ENCODE data around the gene KLF15. TPM values are rescaled to one million over a fixed set of nuclear protein-coding genes. Genes with fewer than 3 reads are reported as not detected.

Gene KLF15
- total and polyA plus RNA-seq, 2 donors (not counting 1 experiment from before 2014, with no cell fraction given) = 0.10 to 2.2 TPM

- Mint-ChIP-seq H3K4me1 (no peaks in the 10 kb centered on the region), H3K4me3 (no peak overlapping the region), H3K27me3 (peaks cover 31% of the 10 kb centered on the region), H3K27ac (no peak overlapping the region), H3K9me3 (ENCODE audit: insufficient read depth) (peaks cover 14% of the 10 kb centered on the region)
- ATAC-seq (ENCODE audit: low read depth) (no peak), DNase-seq (no peak)
- Histone ChIP-seq H4K20me1 (ENCODE audit: control insufficient read depth, insufficient read depth, low read length, poor library complexity, severe bottlenecking) (no peaks in the 10 kb centered on the region), H3K79me2 (ENCODE audit: control insufficient read depth, insufficient read depth, low read length) (no peaks in the 10 kb centered on the region), H3K4me2 (replicated peaks; ENCODE audit: low read depth, low read length, poor library complexity, severe bottlenecking) (no peak overlapping the region), H3K27me3 (replicated peaks in 1 of 4; ENCODE audit: control extremely low read depth in 1 of 4, control insufficient read depth in 3 of 4, insufficient read depth in 4 of 4, low read length in 3 of 4) (peaks cover 0 to 8% (median under 1%) of the 10 kb centered on the region in 4 experiments), H3K4me3 (ENCODE audit: control extremely low read depth in 1 of 5, extremely low read depth in 1 of 5, insufficient read depth in 1 of 5, low read depth in 2 of 5, low read length in 4 of 5) (no peak overlapping the region), H3K9ac (ENCODE audit: low read length) (no peak overlapping the region), H3K27ac (ENCODE audit: low read length in 2 of 2) (no peak overlapping the region), H2AFZ (ENCODE audit: insufficient read depth, low read depth, low read length, poor library complexity, severe bottlenecking) (no peak overlapping the region), H3K4me1 (ENCODE audit: control insufficient read depth in 2 of 2, insufficient read depth in 2 of 2, low read length in 2 of 2) (no peaks in the 10 kb centered on the region), H3K9me3 (ENCODE audit: control extremely low read depth in 1 of 3, control insufficient read depth in 2 of 3, insufficient read depth in 1 of 3, low read length in 2 of 3) (peaks cover 0 to 16% (median 9%) of the 10 kb centered on the region in 3 donors), H3K36me3 (replicated peaks in 1 of 2; ENCODE audit: control extremely low read depth in 1 of 2, control insufficient read depth in 1 of 2, extremely low read depth in 1 of 2, insufficient read depth in 2 of 2, low read length in 1 of 2) (no peaks in the 10 kb centered on the region)
- ChIA-PET CTCF (no interaction called here), POLR2A (no interaction called here)
- WGBS (ENCODE audit: insufficient coverage) = 64% methylated on average over 4 of the region's 7 CpGs
- TF ChIP-seq CTCF (IDR thresholded peaks at IDR 0.05) (no peak), EZH2 (IDR thresholded peaks at IDR 0.05; ENCODE audit: borderline replicate concordance, insufficient read depth, low read depth, low read length, poor library complexity, severe bottlenecking) (no peak)
- intact Hi-C loops (cut with micrococcal nuclease) = no loop called here
Observed at GRCh38 chr3:126329927-126330725, 27.1 kb downstream of the KLF15 start.

GRCh38 chr3:126326629-126327028 is 30.6 kb downstream of the KLF15 start:
- Mint-ChIP-seq H3K4me3 (no peak overlapping the region), H3K4me1 (no peaks in the 10 kb centered on the region), H3K27ac (no peak overlapping the region), H3K9me3 (ENCODE audit: insufficient read depth) (peaks cover 14% of the 10 kb centered on the region), H3K27me3 (peaks cover 35% of the 10 kb centered on the region)
- Histone ChIP-seq H3K79me2 (ENCODE audit: control insufficient read depth, insufficient read depth, low read length) (no peaks in the 10 kb centered on the region), H3K9me3 (ENCODE audit: control extremely low read depth in 1 of 3, control insufficient read depth in 2 of 3, insufficient read depth in 1 of 3, low read length in 2 of 3) (peaks cover 0 to 16% (median 9%) of the 10 kb centered on the region in 3 donors), H3K9ac (ENCODE audit: low read length) (no peak overlapping the region), H3K4me2 (replicated peaks; ENCODE audit: low read depth, low read length, poor library complexity, severe bottlenecking) (no peak overlapping the region), H3K4me1 (ENCODE audit: control insufficient read depth in 2 of 2, insufficient read depth in 2 of 2, low read length in 2 of 2) (no peaks in the 10 kb centered on the region), H3K27me3 (replicated peaks in 1 of 4; ENCODE audit: control extremely low read depth in 1 of 4, control insufficient read depth in 3 of 4, insufficient read depth in 4 of 4, low read length in 3 of 4) (peaks cover 0 to 8% (median under 1%) of the 10 kb centered on the region in 4 experiments), H3K27ac (ENCODE audit: low read length in 2 of 2) (no peak overlapping the region), H3K36me3 (replicated peaks in 1 of 2; ENCODE audit: control extremely low read depth in 1 of 2, control insufficient read depth in 1 of 2, extremely low read depth in 1 of 2, insufficient read depth in 2 of 2, low read length in 1 of 2) (no peaks in the 10 kb centered on the region), H3K4me3 (ENCODE audit: control extremely low read depth in 1 of 5, extremely low read depth in 1 of 5, insufficient read depth in 1 of 5, low read depth in 2 of 5, low read length in 4 of 5) (no peak overlapping the region), H2AFZ (ENCODE audit: insufficient read depth, low read depth, low read length, poor library complexity, severe bottlenecking) (no peak overlapping the region), H4K20me1 (ENCODE audit: control insufficient read depth, insufficient read depth, low read length, poor library complexity, severe bottlenecking) (no peaks in the 10 kb centered on the region)
- TF ChIP-seq CTCF (IDR thresholded peaks at IDR 0.05) (no peak), EZH2 (IDR thresholded peaks at IDR 0.05; ENCODE audit: borderline replicate concordance, insufficient read depth, low read depth, low read length, poor library complexity, severe bottlenecking) (no peak)
- 100% methylated on average over 1 of the region's 4 CpGs for WGBS (ENCODE audit: insufficient coverage)
- DNase-seq (no peak), ATAC-seq (ENCODE audit: low read depth) (no peak)
- intact Hi-C loops (cut with micrococcal nuclease) = no loop called here
- CTCF ChIA-PET = no interaction called here
- POLR2A ChIA-PET = no interaction called here

Measured in B cell (primary cell).